Measurements from ENCODE around the gene GPX3.

DNA sequence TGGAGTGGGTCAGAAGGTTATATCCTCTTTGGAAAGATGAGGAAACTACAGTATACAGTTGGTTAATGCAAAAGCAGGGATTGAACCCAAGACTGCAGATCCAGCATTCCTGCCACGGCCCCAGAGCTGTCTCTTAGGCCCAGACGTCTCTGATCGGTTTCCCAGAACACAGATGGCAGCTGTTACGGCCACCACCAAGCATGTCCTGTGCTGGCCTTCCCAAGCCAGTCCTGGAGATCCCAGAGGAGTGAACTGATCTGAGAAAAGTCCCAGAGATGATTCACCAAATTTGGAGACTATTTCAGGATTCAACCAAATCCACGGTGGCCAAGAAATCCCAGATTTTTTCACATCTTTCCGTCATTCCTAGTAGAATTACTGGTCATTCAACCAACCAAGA, 40.4 kb downstream of the GPX3 start:
- TF ChIP-seq, protein P1, sequence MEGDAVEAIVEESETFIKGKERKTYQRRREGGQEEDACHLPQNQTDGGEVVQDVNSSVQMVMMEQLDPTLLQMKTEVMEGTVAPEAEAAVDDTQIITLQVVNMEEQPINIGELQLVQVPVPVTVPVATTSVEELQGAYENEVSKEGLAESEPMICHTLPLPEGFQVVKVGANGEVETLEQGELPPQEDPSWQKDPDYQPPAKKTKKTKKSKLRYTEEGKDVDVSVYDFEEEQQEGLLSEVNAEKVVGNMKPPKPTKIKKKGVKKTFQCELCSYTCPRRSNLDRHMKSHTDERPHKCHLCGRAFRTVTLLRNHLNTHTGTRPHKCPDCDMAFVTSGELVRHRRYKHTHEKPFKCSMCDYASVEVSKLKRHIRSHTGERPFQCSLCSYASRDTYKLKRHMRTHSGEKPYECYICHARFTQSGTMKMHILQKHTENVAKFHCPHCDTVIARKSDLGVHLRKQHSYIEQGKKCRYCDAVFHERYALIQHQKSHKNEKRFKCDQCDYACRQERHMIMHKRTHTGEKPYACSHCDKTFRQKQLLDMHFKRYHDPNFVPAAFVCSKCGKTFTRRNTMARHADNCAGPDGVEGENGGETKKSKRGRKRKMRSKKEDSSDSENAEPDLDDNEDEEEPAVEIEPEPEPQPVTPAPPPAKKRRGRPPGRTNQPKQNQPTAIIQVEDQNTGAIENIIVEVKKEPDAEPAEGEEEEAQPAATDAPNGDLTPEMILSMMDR (IDR thresholded peaks at IDR 0.05): no peak
- no peak for TF ChIP-seq POLR2A (IDR thresholded peaks at IDR 0.05)

All from adrenal gland (tissue), 5 donors.